RWPE2 (cell line): ENCODE measurements around the gene CTNNA2.
A peak's percentile ranks its signal among the peaks of the same experiment; 100 is the strongest.

Experiments
- ATAC-seq: fragments of 200-7000 bp; cut with Tn5 transposase; 3 replicates; pipeline ENCODE4 v1.9.1; 2021; ENCODE audit warnings: low read depth
- DNase-seq: peaks from one replicate; pipeline ENCODE4 v3.0.0-alpha.2; 2020; ENCODE audit warnings: low spot score
- H3K27ac ChIP-seq: fragments of 450-650 bp; 2 replicates; pipeline ENCODE4 v1.5.1; 2017; ENCODE audit warnings: mild to moderate bottlenecking; ENCODE audit not compliant: poor library complexity, severe bottlenecking
- H3K27me3 ChIP-seq: fragments of 250-450 bp; sonication (Bioruptor Pico); 2 replicates; pipeline ENCODE4 v1.5.1; 2021; ENCODE audit warnings: mild to moderate bottlenecking, moderate library complexity; ENCODE audit not compliant: insufficient read depth, poor library complexity, severe bottlenecking
- H3K36me3 ChIP-seq: fragments of 250-450 bp; sonication (Bioruptor Pico); 2 replicates; pipeline ENCODE4 v1.5.1; 2020; ENCODE audit warnings: low read depth, mild to moderate bottlenecking, moderate library complexity
- H3K4me1 ChIP-seq: fragments of 250-450 bp; sonication (Bioruptor Pico); 2 replicates; pipeline ENCODE4 v1.5.1; 2021; ENCODE audit warnings: mild to moderate bottlenecking, moderate library complexity; ENCODE audit not compliant: insufficient read depth, poor library complexity, severe bottlenecking
- H3K4me3 ChIP-seq: fragments of 250-450 bp; sonication (Bioruptor Pico); 2 replicates; pipeline ENCODE4 v1.5.1; 2021; ENCODE audit warnings: mild to moderate bottlenecking, moderate library complexity; ENCODE audit not compliant: severe bottlenecking
- H3K9me3 ChIP-seq: fragments of 250-450 bp; sonication (Bioruptor Pico); 2 replicates; pipeline ENCODE4 v1.5.1; 2021; ENCODE audit warnings: mild to moderate bottlenecking, moderate library complexity; ENCODE audit not compliant: severe bottlenecking
- TF ChIP-seq, protein P1 (sequence below): fragments of 450-650 bp; IDR thresholded peaks from one replicate; pipeline ENCODE4 v1.5.1; 2017; ENCODE audit warnings: mild to moderate bottlenecking, moderate library complexity; ENCODE audit not compliant: poor library complexity, severe bottlenecking

The CTNNA2 gene

DNA sequence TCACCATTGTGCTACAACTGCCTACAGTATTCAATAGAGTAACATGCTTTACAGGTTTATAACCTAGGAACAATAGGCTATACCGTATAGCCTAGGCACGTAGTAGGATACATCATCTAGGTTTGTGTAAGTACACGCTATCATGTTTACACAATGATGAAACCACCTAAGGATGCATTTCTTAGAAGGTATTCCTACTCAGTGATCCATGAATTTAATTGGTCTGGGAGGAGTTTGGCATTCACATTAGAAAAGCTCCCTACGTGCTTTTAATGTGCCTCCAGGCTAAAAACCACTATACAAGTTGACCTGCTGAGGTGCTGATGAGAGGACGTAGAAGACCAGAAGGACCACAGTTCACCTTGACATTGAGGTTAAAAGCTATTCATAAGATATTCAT lies 946.2 kb downstream of the CTNNA2 start:
- Histone ChIP-seq H3K27me3 (peaks cover 3% of the 10 kb centered on the region), H3K4me3 (no peak overlapping the region), H3K27ac (no peak overlapping the region), H3K9me3 (no peaks in the 10 kb centered on the region), H3K36me3 (no peaks in the 10 kb centered on the region), H3K4me1 (no peaks in the 10 kb centered on the region)
- TF ChIP-seq, protein P1, sequence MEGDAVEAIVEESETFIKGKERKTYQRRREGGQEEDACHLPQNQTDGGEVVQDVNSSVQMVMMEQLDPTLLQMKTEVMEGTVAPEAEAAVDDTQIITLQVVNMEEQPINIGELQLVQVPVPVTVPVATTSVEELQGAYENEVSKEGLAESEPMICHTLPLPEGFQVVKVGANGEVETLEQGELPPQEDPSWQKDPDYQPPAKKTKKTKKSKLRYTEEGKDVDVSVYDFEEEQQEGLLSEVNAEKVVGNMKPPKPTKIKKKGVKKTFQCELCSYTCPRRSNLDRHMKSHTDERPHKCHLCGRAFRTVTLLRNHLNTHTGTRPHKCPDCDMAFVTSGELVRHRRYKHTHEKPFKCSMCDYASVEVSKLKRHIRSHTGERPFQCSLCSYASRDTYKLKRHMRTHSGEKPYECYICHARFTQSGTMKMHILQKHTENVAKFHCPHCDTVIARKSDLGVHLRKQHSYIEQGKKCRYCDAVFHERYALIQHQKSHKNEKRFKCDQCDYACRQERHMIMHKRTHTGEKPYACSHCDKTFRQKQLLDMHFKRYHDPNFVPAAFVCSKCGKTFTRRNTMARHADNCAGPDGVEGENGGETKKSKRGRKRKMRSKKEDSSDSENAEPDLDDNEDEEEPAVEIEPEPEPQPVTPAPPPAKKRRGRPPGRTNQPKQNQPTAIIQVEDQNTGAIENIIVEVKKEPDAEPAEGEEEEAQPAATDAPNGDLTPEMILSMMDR = no peak
- DNase-seq = no peak
- ATAC-seq = peak; percentile 63

DNA sequence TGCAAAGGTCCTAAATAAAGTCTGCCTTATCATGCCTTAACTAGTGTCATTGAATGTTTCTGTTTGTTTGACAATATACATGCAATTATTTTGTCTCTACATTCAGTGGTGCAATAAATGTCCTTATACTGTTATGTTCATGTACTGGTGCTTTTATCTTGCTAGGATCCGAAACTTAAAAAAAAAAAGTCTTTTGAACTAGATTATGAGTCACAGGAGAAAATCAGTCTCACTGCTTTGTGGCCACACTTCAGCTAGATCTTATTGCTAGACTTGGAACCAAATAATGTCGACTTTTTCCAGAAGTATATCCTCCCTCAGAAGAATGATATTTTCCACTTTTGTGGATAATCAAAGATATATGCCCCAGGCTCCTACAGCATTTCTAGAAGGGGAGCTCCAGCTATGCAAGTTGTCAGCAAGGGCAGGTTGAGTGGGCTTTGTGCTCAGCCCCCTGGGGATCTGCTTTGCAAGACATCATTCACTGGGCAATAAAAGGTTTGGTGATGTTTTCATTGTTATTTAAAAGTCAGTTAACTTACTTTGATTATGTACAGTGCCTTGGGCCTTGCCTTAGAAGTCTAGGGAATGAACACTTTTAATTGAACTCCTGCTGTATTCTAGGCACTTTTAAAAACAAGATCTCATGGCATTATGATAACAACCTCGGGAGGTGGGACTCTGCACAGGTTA lies 948.8 kb downstream of the CTNNA2 start:
- Histone ChIP-seq H3K36me3 (no peaks in the 10 kb centered on the region), H3K27ac (no peak overlapping the region), H3K4me1 (no peaks in the 10 kb centered on the region), H3K27me3 (peaks cover 3% of the 10 kb centered on the region), H3K4me3 (no peak overlapping the region), H3K9me3 (no peaks in the 10 kb centered on the region)
- TF ChIP-seq, protein P1 = no peak
- no peak for DNase-seq
- ATAC-seq = no peak

DNA sequence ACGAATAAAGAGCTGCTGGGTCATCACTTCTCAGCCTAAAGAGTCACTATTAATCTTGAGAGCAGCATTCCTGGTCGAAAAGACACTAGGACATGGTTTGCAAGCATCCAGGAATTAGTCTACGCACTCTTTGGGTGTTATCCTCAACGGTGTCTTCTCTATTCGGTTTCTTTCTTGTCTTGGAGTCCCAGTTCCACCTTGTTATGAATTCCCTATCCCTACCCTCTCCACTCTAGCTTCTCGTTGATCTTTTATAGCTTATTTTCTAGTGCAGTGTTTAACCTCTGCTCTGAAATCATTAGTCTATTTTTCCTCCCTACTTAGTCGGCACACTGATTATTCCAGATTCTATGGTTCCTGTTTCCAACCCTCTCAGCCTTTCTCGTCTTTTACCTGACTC lies 949.8 kb downstream of the CTNNA2 start:
- ATAC-seq = no peak
- H3K27ac ChIP-seq = no peak overlapping the region
- H3K27me3 ChIP-seq = peaks cover 3% of the 10 kb centered on the region
- no peak for DNase-seq
- H3K4me1 ChIP-seq = no peaks in the 10 kb centered on the region
- H3K9me3 ChIP-seq = no peaks in the 10 kb centered on the region
- TF ChIP-seq, protein P1 = no peak
- H3K36me3 ChIP-seq = no peaks in the 10 kb centered on the region
- H3K4me3 ChIP-seq = no peak overlapping the region

DNA sequence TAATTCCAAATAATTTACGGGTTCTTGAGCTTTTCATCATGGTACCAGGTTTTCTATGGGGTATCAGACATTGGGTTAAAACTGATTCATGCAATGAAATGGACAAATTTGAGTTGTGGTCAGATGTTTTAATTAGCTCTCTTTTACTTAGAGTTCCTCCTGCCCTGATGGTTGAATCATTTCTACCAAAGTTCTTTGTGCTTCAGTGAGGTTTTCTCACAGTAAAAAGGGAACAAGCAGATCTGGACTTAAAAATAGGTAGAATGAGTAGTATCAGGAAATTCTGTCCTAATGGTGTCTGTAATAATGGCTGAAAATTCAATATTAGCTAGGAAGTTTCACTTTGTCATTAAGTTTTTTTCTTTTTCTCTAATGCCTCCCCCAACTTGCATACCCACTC lies 951.4 kb downstream of the CTNNA2 start:
- H3K36me3 ChIP-seq = no peaks in the 10 kb centered on the region
- H3K4me3 ChIP-seq = no peak overlapping the region
- ATAC-seq = no peak
- no peak for DNase-seq
- H3K27me3 ChIP-seq = peaks cover 3% of the 10 kb centered on the region
- no peak overlapping the region for H3K27ac ChIP-seq
- H3K4me1 ChIP-seq = no peaks in the 10 kb centered on the region
- no peaks in the 10 kb centered on the region for H3K9me3 ChIP-seq
- TF ChIP-seq, protein P1 = no peak

DNA sequence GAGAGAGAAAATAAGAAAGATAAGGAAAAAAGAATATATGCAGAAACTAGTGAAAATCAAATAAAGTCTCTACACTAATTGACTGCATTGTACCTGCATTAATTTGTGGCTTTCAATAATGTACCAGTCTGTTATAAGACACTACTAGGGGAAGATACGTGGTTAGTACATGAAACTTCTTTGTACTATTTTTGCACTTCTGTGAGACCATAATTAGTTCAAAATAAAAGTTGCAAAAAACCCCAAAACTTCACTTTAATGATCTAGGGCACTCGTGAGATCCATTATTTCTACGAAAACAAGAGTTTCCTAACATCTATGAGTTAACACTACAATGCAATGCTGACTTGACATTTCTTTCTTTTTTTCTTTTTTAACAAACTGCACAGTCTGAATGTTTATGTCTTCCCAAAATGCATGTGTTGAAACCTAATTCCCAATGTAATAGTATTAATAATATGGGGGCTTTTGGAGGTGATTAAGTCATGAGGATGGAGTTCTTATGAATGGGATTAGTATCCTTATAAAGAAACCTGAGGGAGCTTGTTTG lies 954.5 kb downstream of the CTNNA2 start:
- Histone ChIP-seq H3K36me3 (no peaks in the 10 kb centered on the region), H3K4me1 (no peaks in the 10 kb centered on the region), H3K9me3 (no peaks in the 10 kb centered on the region), H3K27ac (no peak overlapping the region), H3K4me3 (no peak overlapping the region), H3K27me3 (no peaks in the 10 kb centered on the region)
- TF ChIP-seq, protein P1 = no peak
- DNase-seq (no peak), ATAC-seq (no peak)
